HepG2 (cell line): ENCODE measurements around the gene HINT1. TPM values are rescaled to one million over a fixed set of nuclear protein-coding genes. Genes with fewer than 3 reads are reported as not detected.

Experiments used
- CREB1 ChIP-seq, 2 experiments: fragments of 450-650 bp in 1 of 2; IDR thresholded peaks; 2 replicates each; pipeline ENCODE4 v1.6.1; 2016 to 2017; ENCODE audit warnings: control low read depth in 1 of 2, mild to moderate bottlenecking in 1 of 2, missing compliant biosample characterization in 1 of 2, missing genetic modification characterization in 1 of 2
- CTCF ChIP-seq: sonication (generic); formaldehyde crosslinking; IDR thresholded peaks from 2 replicates; pipeline ENCODE4 v1.5.0; 2020; ENCODE audit warnings: mild to moderate bottlenecking, missing genetic modification reagents, moderate library complexity
- FLYWCH1 ChIP-seq: sonication (generic); formaldehyde crosslinking; IDR thresholded peaks from 2 replicates; pipeline ENCODE4 v1.8.1; 2023; ENCODE audit warnings: mild to moderate bottlenecking, missing genetic modification reagents
- GMEB1 ChIP-seq: sonication (generic); formaldehyde crosslinking; IDR thresholded peaks from 2 replicates; pipeline ENCODE4 v1.5.1; 2020; ENCODE audit warnings: missing genetic modification reagents, mild to moderate bottlenecking, borderline replicate concordance
- MAFG ChIP-seq: sonication (generic); formaldehyde crosslinking; IDR thresholded peaks from 2 replicates; pipeline ENCODE4 v1.5.1; 2020; ENCODE audit warnings: mild to moderate bottlenecking, missing genetic modification reagents
- NBN ChIP-seq: fragments of 450-650 bp; conservative IDR thresholded peaks from 2 replicates; pipeline ENCODE4 v1.6.1; 2017
- NFKBIZ ChIP-seq: IDR thresholded peaks from 2 replicates; pipeline ENCODE4 v1.6.1; 2018; ENCODE audit warnings: missing genetic modification reagents, missing compliant biosample characterization
- NONO ChIP-seq, 2 experiments: fragments of 450-650 bp in 1 of 2; sonication (generic) in 1 of 2; formaldehyde crosslinking in 1 of 2; IDR thresholded peaks in 1 of 2; conservative IDR thresholded peaks in 1 of 2; 2 replicates each; pipeline versions ENCODE4 v1.6.1 to v1.8.0; 2017 to 2022; ENCODE audit warnings: mild to moderate bottlenecking in 1 of 2, missing genetic modification reagents in 1 of 2, moderate library complexity in 1 of 2
- PAWR ChIP-seq: sonication (generic); formaldehyde crosslinking; IDR thresholded peaks from 2 replicates; pipeline ENCODE4 v1.4.0; 2020; ENCODE audit warnings: missing genetic modification reagents, mild to moderate bottlenecking, borderline replicate concordance
- RARA ChIP-seq: IDR thresholded peaks from 2 replicates; pipeline ENCODE4 v1.6.1; 2016; ENCODE audit warnings: missing genetic modification reagents, missing compliant biosample characterization
- TEAD3 ChIP-seq: optimal IDR thresholded peaks from 2 replicates; pipeline ENCODE3; 2016; ENCODE audit warnings: borderline replicate concordance
- TP53 ChIP-seq: sonication (generic); formaldehyde crosslinking; conservative IDR thresholded peaks from 2 replicates; pipeline ENCODE4 v1.4.0; 2020; ENCODE audit warnings: missing genetic modification reagents
- TSC22D2 ChIP-seq: sonication (generic); formaldehyde crosslinking; IDR thresholded peaks from 2 replicates; pipeline ENCODE4 v1.5.1; 2020; ENCODE audit warnings: missing genetic modification reagents, mild to moderate bottlenecking, borderline replicate concordance
- ZNF383 ChIP-seq: sonication (generic); formaldehyde crosslinking; IDR thresholded peaks from 2 replicates; pipeline ENCODE4 v1.4.0; 2020; ENCODE audit warnings: missing genetic modification reagents, mild to moderate bottlenecking, borderline replicate concordance
- ZNF530 ChIP-seq: sonication (generic); formaldehyde crosslinking; IDR thresholded peaks from 2 replicates; pipeline ENCODE4 v1.5.0; 2020; ENCODE audit warnings: low read depth, mild to moderate bottlenecking, missing genetic modification reagents
- ZNF550 ChIP-seq: sonication (generic); formaldehyde crosslinking; IDR thresholded peaks from 2 replicates; pipeline ENCODE4 v1.4.0; 2020; ENCODE audit warnings: mild to moderate bottlenecking, missing genetic modification reagents, borderline replicate concordance
- ZNF567 ChIP-seq: sonication (generic); formaldehyde crosslinking; IDR thresholded peaks from 2 replicates; pipeline ENCODE4 v1.8.1; 2023; ENCODE audit warnings: mild to moderate bottlenecking, missing genetic modification reagents, borderline replicate concordance
- ZNF605 ChIP-seq: sonication (generic); formaldehyde crosslinking; IDR thresholded peaks from 2 replicates; pipeline ENCODE4 v1.8.0; 2022; ENCODE audit warnings: mild to moderate bottlenecking, missing genetic modification reagents
- ZNF83 ChIP-seq: sonication (generic); formaldehyde crosslinking; IDR thresholded peaks from 2 replicates; pipeline ENCODE4 v1.4.0; 2020; ENCODE audit warnings: missing genetic modification reagents, mild to moderate bottlenecking, borderline replicate concordance
- ZNF839 ChIP-seq: sonication (generic); formaldehyde crosslinking; IDR thresholded peaks from 2 replicates; pipeline ENCODE4 v1.4.0; 2020; ENCODE audit warnings: missing genetic modification reagents, mild to moderate bottlenecking, borderline replicate concordance
- ZNF841 ChIP-seq: sonication (generic); formaldehyde crosslinking; IDR thresholded peaks from 2 replicates; pipeline ENCODE4 v1.8.1; 2023; ENCODE audit warnings: missing genetic modification reagents, borderline replicate concordance
- polyA plus RNA-seq, 8 experiments: library from polyadenylated mRNA; depleted of rRNA in 3 of 8; stranded (reverse) in 7 of 8; unstranded in 1 of 8; fragments of >200 nt; fragmentation: Illumina TruSeq in 4 of 8; extraction: Trizol in 4 of 8; gene quantifications; 2 replicates each; pipeline versions ENCODE4 v1.2.1 to v1.2.3, GENCODE V29; 2011 to 2016; ENCODE audit warnings: low read depth in 4 of 8, missing spikeins in 1 of 8, mixed read lengths in 1 of 8; ENCODE audit not compliant: insufficient read depth in 1 of 8
- total RNA-seq, 5 experiments: library from RNA; depleted of rRNA; stranded (reverse); fragments of >200 nt; fragmentation: Illumina TruSeq; extraction: Trizol; gene quantifications; 2 replicates each; pipeline ENCODE4 v1.2.3, GENCODE V29; 2016; ENCODE audit warnings: low read depth in 1 of 5
- TF ChIP-seq, protein P1 (sequence below): sonication (generic); formaldehyde crosslinking; IDR thresholded peaks from 2 replicates; pipeline ENCODE4 v1.5.0; 2020; ENCODE audit warnings: missing genetic modification reagents
- TF ChIP-seq, protein P2 (sequence below): sonication (generic); formaldehyde crosslinking; IDR thresholded peaks from 2 replicates; pipeline ENCODE4 v1.4.0; 2020; ENCODE audit warnings: missing genetic modification reagents, borderline replicate concordance

The HINT1 gene
- total and polyA plus RNA-seq, 2 of the 13 experiments (the other 11 are each of a cell fraction or from before 2014, with no cell fraction given): 428 to 997 TPM

DNA sequence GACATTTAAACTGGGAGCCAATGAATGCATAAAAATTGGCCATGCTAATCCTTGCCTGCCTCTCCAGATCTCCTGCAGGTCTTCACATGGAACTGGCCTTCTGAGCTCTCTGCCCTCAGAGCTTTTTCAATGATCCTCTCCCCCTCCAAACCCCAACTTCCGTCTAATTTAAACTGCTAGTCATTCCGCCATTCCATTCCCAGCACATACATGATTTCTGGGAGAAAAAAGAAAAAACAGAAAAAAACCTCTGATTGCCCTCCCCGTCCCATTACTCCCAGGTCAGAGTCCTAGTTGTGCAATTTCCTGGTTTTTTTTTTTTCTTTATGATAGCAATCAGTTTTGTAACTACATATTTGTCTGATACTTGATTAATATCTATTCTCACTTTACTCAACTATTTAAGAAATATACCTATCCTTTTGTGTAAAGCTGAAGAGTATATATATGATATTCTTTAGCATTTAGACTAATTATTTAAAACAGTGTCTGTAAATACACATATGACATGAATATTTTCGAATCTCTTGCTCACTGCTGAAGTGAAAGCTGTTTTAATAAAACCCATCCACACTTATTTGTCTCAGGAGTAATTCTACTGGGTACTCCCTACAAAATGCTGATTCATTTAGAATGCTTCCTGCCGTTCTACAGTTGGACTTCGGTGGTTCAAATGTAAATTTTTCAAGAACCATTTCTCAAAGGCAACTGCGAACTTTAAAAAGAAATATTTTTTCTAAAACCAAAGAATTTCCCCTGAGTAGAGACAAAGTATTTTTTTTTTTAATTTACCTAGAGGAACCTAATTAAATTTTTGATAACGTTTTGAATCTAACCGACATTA is 1.6 kb downstream of the HINT1 start (continued):
- TF ChIP-seq GMEB1 (CRISPR knock-in tag) (no peak), ZNF605 (CRISPR knock-in tag) (no peak), MAFG (CRISPR knock-in tag) (no peak), NONO (IDR thresholded peaks at IDR 0.05) (no peak), NONO (CRISPR knock-in tag; conservative IDR thresholded peaks at IDR 0.05) (no peak), CTCF (no peak), NBN (no peak), NFKBIZ (CRISPR knock-in tag) (0 out of 2 replicates have a peak, but pooled peaks have one; percentile 52), TP53 (CRISPR knock-in tag) (no peak), ZNF567 (CRISPR knock-in tag) (no peak), ZNF550 (CRISPR knock-in tag) (no peak), ZNF83 (CRISPR knock-in tag) (no peak), TEAD3 (CRISPR knock-in tag) (peak; percentile 48), PAWR (CRISPR knock-in tag) (no peak), ZNF839 (CRISPR knock-in tag) (no peak), FLYWCH1 (CRISPR knock-in tag) (no peak), ZNF383 (CRISPR knock-in tag) (no peak), CREB1 (IDR thresholded peaks at IDR 0.05) (no peak), CREB1 (CRISPR knock-in tag; IDR thresholded peaks at IDR 0.05) (peak; percentile 58), RARA (peak; percentile 44), ZNF841 (CRISPR knock-in tag) (no peak), ZNF530 (no peak), TSC22D2 (CRISPR knock-in tag) (no peak)
- TF ChIP-seq, protein P1, sequence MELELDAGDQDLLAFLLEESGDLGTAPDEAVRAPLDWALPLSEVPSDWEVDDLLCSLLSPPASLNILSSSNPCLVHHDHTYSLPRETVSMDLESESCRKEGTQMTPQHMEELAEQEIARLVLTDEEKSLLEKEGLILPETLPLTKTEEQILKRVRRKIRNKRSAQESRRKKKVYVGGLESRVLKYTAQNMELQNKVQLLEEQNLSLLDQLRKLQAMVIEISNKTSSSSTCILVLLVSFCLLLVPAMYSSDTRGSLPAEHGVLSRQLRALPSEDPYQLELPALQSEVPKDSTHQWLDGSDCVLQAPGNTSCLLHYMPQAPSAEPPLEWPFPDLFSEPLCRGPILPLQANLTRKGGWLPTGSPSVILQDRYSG (CRISPR knock-in tag): no peak
- TF ChIP-seq, protein P2, sequence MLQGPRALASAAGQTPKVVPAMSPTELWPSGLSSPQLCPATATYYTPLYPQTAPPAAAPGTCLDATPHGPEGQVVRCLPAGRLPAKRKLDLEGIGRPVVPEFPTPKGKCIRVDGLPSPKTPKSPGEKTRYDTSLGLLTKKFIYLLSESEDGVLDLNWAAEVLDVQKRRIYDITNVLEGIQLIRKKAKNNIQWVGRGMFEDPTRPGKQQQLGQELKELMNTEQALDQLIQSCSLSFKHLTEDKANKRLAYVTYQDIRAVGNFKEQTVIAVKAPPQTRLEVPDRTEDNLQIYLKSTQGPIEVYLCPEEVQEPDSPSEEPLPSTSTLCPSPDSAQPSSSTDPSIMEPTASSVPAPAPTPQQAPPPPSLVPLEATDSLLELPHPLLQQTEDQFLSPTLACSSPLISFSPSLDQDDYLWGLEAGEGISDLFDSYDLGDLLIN (CRISPR knock-in tag): no peak
